HG03280 (cell line): ENCODE data around the gene CMTM5.
"Not testable (repeated sequence)": the region's sequence is repeated elsewhere in the genome, so short reads cannot be mapped to it uniquely, and the experiment has no call there.

Experiments used
- ATAC-seq: cut with Tn5 transposase; IDR thresholded peaks from one replicate; pipeline ENCODE4 v1.9.1; 2021; ENCODE audit warnings: mild to moderate bottlenecking, moderate library complexity; ENCODE audit not compliant: unreplicated experiment

CMTM5 gene

GRCh38 chr14:23411563-23412525 lies 35.0 kb downstream of the CMTM5 start:
- ATAC-seq: no peak

DNA sequence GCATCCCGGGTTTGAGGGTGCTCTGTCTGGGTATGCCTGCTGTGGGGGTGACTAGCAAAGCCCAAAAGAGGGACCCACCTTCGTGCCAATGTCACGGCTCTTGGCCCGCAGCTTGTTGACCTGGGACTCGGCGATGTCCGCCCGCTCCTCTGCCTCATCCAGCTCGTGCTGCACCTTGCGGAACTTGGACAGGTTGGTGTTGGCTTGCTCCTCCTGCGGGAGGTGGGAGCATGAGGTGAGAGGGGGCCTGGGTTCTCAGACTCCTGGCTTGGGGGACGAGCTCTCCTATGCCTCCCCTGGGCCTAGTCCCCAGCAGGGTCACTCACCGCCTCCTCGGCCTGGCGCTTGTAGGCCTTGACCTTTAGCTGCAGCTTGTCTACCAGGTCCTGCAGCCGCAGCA lies 36.8 kb downstream of the CMTM5 start:
- ATAC-seq: no peak

DNA sequence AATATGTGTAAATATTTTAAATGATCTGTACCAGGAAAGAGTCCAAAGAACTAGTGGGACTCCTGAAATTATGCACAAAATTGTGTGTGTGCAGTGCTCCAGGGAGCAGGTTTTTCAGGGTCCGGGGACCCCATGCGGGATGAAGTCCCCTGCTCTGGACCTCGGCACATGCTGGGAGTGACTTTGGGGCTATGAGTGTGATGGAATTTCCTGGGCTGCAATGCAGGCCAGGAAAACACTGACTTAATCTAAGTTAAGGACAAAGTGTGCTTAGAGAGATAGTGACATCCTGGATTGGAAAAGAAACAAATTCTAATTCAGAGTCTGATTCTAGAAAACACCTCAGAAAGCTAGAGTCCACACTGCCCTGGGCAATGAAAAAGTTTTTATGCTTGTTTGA lies 37.4 kb downstream of the CMTM5 start:
- ATAC-seq: no peak

- ATAC-seq: no peak
These were observed 38.3 kb downstream of the CMTM5 start for GRCh38 chr14:23414906-23415820.

DNA sequence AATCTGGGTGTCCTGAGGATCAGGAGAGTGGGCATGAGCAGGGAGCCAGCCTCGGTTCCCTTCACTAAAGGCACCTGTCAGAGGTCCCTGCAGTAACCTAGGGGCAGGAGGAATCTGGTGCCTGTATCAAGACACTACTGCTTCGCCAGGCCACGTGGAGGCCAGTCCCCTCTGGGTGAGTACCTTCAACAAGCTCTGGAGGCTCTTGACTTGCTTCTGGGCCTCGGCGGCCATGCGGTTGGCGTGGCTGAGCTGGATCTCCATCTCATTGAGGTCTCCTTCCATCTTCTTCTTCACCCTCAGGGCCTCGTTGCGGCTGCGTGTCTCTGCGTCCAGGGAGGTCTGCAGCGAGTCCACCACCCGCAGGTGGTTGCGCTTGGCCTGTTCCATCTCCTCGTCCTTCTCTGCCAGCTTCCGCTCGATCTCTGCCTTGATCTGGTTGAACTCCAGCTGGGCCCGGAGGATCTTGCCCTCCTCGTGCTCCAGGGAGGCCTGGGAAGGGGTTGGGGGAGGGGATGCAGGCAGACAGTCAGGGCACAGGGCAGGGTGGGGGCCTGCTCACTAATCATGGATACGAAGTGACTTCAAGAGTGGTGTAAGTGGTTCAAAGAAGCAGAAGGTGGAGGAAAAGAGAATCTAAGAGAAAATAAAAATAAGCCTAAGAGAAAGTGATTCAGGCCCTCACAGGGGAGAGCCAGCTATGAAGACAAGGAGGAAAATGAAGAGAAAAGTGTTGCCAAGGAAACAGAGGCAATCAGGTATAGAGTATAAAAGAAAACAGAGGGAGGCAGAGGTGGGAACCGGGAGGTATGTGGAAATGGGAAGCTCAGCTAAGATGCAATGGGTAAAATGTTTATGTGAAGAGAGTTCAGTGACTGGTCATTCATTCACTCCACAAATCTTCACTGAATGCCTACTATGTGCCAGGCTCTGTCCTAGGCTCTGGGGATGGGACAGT lies 39.3 kb downstream of the CMTM5 start:
- no peak for ATAC-seq

DNA sequence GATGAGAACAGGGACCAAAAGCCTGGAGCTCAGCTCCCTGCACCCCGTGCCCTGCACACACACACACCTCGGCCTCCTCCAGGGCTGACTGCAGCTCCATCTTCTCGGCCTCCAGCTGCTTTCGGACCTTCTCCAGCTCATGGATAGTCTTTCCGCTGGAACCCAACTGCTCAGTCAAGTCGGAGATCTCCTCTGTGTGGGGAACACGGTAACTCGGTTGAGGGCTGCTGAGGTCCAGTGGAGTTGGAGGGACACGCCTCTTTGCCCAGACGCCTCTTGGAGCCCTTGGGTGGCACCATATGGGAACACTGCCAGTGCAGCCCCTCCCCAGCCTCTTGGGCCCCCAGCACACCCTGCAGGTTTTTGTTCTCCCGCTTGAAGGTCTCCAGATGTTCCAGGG lies 40.0 kb downstream of the CMTM5 start:
- ATAC-seq: no peak

DNA sequence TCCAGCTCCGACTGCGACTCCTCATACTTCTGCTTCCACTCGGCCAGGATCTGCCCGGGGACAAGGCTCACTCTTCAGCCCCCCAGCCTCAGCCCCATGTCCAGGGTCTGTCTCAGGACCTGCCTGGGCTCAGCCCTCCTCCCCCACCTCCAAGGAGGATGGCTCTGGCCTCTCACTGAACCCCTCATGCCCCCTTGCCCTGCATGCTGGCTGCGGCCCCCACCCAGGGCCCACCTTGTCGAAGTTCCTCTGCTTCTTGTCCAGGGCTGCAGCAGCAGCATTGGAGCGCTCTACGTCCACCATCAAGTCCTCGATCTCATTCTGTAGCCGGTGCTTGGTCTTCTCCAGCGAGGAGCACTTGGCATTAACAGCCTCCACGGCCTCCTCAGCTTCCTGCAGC lies 40.4 kb downstream of the CMTM5 start:
- not testable (repeated sequence) for ATAC-seq

DNA sequence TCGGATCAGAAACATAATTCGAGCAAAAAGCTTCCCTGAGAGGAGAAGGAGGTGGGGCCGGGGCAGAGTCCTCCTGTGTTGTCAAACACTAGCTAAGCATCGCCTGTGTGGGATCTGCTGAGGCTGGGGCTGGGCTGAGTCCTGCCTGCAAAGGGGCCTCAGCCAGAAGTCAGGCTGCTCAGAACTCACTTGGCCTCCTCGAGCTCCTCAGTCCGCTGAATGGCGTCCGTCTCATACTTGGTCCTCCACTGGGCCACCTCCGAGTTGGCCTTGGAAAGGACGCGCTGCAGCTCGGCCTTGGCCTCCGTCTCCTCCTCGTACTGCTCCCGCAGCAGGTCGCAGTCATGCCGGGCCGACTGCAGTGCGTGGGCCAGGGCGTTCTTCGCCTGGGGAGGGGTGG lies 41.2 kb downstream of the CMTM5 start:
- no peak for ATAC-seq

- not testable (repeated sequence) for ATAC-seq
These were observed 42.8 kb downstream of the CMTM5 start for GRCh38 chr14:23419646-23420045.

GRCh38 chr14:23421594-23421993 lies 44.7 kb downstream of the CMTM5 start:
- ATAC-seq: no peak

DNA sequence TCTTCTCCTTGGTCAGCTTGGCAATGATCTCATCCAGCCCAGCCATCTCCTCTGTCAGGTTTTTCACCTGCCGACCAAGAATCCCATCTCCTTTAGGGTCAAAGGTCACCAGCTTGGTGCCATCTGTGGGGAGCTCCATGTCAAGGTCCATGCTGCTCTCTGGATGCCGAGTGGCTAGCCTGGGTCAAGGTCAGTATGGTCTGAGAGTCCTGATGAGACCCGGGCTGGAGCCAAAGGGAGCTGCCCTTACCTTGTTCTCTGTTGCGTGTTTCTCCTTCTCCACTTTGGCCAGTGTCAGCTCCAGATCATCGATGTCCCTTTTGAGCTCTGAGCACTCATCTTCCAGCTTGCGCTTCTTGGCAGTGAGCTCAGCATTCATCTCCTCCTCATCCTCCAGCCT lies 46.8 kb downstream of the CMTM5 start:
- ATAC-seq: no peak

DNA sequence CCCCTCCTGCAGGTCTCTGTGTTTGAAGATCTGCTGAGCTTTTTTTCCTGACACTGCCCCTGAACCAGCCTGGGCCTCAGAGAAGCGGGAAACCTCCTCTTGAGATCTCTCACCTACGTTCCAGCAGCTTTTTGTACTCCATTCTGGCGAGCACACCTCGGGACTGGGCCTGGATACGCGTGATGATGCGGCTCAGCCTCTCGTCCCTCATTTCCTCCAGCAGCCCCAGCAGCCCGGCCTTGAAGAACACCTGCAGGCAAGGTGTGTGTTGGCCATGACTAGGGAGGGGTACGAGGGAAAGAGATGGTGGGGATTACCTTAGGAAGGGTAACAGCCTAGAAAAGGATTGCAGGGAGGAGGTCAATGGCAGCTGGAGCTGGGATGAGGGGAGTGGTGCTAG lies 48.3 kb downstream of the CMTM5 start:
- no peak for ATAC-seq

DNA sequence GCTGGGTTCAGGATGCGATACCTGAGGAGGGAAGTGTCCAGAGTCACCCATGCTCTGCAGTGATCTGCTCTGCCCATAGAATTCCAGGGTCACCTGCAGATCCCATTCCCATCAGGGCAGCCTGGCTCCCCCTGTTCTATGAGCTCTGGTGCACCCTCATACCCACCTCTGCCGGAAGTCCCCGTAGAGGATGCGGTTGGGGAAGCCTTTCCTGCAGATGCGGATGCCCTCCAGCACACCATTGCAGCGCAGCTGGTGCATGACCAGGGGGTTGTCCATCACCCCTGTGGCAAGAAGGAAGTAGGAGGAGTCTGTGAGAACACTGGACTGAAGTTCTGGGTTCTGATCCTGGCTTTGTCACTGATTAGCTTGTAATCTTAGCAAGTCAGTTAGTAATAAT lies 49.0 kb downstream of the CMTM5 start:
- ATAC-seq: not testable (repeated sequence)

DNA sequence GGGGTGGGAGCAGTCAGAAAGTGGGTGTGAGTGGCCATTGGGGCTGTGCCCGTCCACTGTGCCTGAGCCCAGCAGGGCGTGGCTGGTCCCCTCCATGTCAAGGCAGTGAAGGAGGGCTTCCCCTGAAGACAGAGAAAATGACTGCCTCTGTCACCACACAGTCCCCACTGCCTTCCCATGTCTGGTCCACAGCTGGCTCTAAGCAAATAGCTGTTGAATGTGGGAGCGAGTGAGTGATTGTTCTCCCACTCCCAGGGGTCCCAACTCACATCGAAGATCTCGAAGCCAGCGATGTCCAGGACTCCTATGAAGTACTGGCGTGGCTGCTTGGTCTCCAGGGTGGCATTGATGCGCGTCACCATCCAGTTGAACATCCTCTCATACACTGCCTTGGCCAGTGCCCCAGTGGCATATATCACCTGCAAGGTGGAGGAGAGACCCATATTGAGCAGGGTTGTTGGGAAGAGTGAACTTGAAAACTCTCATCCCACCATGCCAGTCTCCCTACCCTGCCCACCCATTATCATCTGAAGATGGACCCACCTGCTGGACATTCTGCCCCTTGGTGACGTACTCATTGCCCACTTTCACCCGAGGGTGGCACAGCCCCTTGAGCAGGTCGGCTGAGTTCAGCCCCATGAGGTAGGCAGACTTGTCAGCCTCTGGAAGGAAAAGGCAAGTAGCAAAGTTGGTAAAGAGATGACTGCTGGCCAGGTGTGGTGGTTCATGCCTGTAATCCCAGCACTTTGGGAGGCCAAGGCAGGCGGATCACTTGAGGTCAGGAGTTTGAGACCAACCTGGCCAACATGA lies 52.0 kb downstream of the CMTM5 start:
- no peak for ATAC-seq
